Gastroesophageal sphincter (tissue), 3 donors: ENCODE data around the gene MT4.

Experiments
- CTCF ChIP-seq, 4 experiments: fragments of 200-600 bp in 2 of 4; fragments of 450-650 bp in 2 of 4; sonication (generic) in 1 of 4; IDR thresholded peaks; one replicate each; pipeline ENCODE4 v1.5.1; 2017 to 2019; ENCODE audit warnings: antibody characterized with exemption in 4 of 4, mild to moderate bottlenecking in 2 of 4, moderate library complexity in 2 of 4
- EP300 ChIP-seq: sonication (generic); formaldehyde crosslinking; IDR thresholded peaks from one replicate; pipeline ENCODE4 v1.6.1; 2017; ENCODE audit warnings: antibody characterized with exemption, mild to moderate bottlenecking

GRCh38 chr16:56580391-56581048, 15.6 kb downstream of the MT4 start:
- TF ChIP-seq CTCF (IDR thresholded peaks at IDR 0.05) (no peak), EP300 (no peak)
